HG02623 (cell line): Measurements from ENCODE around the gene AKNAD1.
"Not testable (repeated sequence)": the region's sequence is repeated elsewhere in the genome, so short reads cannot be mapped to it uniquely, and the experiment has no call there.

Experiments used
- ATAC-seq: cut with Tn5 transposase; IDR thresholded peaks from one replicate; pipeline ENCODE4 v1.9.1; 2021; ENCODE audit warnings: moderate library complexity; ENCODE audit not compliant: unreplicated experiment

The AKNAD1 gene

DNA sequence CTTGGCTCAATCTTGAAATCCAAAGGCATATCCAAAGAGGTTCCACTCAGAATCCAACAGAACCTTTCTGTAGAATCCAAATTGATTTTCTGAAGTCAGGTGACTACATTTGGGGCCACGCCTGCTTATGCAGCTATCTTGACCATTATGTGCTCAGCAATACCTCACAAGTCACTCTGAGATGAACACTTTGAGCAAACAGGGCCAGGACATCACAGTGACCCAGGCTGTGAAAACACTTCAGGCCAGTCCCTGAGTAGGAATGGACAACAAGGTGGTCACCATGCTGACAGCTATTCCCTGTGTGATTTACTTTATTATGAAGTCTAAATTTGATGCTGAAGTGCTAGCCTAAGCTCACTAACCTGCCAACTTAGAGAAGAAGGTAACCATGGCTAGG is at the start of gene AKNAD1:
AKNAD1 (minus strand) TSS at position 101 of the 400 bp plus-strand sequence. CDS start 4,430 bp downstream, outside the sequence.
- no peak for ATAC-seq

- no peak for ATAC-seq
Observed at GRCh38 chr1:108901106-108901505, 44.2 kb upstream of the AKNAD1 start.

- peak; percentile 52 for ATAC-seq
Observed at GRCh38 chr1:108897865-108898720, 41.2 kb upstream of the AKNAD1 start.

- ATAC-seq = no peak
Observed at GRCh38 chr1:108896146-108897145, 39.6 kb upstream of the AKNAD1 start.

DNA sequence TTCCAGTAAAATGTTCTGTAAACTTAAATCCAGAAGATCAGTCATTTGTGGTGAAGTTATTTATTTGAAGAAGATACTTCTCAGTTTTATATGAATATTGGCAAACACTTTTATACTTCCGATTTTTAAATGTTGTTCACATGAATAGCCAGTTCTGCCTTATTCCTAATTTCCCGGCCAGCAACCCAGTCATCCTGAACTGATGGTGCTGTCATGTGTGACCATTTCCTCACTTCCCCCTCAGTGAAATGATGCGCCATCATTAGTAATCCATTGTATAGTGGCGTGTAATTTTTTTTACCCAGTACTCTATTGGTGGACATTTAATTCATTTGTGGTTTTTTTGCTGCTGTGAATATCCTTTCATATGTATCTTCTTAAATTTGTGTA is 36.2 kb upstream of the AKNAD1 start:
- ATAC-seq = no peak

DNA sequence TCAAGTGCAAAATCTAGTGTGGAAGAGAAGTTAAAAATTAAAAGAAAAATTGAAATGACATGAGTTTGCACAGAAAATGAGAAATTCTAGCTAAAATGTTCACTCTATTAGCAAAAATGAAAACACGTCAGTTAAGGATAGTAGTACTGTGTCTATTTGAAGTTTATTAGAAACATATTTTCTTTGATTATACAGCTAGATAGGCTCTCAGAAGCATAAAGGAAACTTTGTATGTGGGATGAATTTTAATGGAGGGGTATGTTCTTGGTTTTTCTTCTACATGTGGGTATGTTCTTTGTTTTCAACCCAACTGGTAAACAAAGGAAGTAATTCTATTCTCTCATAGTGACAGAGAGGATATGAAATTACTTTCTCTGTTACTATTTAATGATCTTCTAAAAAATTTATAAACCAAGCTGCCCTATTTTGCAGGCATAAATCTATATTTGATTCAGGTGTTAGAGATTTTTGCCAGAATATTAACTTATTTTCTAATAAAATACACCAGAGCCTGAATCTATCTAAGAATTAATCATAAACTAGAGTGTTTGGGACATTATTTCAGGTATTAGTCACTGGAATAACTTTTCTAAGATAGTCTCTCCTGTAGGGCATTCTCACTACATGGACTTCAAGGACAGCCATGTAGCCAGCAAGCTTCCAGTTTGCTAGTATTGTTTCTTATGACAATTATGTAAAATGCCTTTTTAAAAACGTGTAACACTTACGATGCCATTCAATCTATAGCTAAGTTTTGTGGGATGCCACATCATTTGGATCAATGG is 35.7 kb upstream of the AKNAD1 start:
- no peak for ATAC-seq

DNA sequence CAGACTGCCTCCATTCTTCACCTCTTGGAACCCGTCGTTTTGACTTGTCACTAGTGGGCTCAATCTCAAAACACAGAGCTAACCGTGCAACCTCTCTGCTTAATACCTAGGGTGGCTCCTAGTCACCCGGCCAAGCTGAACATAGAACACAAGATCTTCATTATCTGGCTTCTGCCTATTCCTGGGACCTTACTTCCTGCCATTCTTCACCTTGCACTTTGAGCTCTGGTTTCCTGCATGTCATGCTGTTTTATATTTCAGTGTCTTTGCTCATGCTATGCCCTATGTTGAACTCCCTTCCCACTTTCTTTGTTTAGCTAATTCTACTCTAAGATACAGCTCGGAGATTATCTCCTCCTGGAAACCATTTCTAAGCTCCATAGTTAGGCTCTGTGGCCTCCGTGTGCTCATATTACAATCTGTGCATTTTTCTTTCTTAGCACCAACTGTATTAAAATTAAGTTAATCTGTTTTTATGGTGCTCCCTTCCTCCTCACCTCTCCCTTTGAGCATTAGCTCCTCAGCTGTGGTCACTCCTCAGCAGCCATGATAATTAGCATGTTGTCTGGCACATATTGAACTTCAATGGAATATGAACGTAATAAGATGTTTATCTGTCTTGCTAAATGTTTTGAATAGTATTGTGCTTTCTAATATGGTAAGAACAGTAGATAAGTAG is 33.0 kb upstream of the AKNAD1 start:
- ATAC-seq = no peak

DNA sequence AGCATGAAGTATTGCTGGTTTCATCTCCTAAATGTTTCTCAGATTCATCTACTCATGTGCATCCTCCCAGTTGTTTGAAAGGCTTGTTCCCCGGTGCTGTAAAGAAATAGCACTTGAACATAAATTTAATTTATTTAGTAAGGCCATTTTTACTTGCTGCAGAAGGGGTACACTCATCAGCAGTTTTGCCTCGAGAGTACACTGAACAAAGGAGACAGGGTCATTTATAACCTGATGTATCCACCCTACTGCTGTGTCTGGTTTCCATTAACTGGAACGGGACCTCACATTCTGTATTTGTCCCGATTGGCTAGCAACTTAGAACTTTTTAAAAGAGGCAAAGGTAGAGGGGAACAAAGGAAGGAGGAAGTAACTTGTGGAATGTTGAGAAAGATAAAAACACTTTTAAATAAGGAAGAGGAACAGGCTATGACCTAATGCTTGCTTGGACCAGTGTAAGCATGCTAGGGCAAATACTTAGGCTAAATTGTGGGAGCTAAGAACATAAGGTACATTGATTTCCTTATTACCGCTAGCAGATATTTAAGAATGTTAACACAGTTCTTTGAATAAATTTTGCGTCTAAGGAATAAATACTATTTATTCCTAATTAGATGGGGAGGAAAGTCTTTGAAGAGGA is 32.2 kb upstream of the AKNAD1 start:
- not testable (repeated sequence) for ATAC-seq

GRCh38 chr1:108886292-108886691 is 29.4 kb upstream of the AKNAD1 start:
- no peak for ATAC-seq

DNA sequence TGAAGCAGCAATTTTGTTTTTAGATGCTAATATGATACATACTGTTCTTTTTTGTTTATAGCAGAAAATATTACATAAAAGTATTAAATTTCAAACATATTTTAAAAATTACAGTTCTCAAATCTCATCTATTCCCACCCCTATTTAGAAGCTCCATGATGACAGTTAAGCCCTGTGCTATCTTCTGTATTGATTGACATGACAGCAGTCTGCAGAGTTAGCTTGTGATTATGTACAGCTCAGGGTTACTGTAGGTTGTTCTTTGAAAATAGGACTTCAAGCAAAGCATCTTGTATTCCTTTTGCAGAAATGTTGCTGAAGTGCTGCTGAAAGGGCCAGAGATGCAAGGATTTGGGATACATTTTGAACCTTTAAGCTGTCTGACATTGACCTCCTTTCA is 28.1 kb upstream of the AKNAD1 start:
- ATAC-seq = no peak

GRCh38 chr1:108882837-108883236 is 25.9 kb upstream of the AKNAD1 start:
- ATAC-seq = no peak

DNA sequence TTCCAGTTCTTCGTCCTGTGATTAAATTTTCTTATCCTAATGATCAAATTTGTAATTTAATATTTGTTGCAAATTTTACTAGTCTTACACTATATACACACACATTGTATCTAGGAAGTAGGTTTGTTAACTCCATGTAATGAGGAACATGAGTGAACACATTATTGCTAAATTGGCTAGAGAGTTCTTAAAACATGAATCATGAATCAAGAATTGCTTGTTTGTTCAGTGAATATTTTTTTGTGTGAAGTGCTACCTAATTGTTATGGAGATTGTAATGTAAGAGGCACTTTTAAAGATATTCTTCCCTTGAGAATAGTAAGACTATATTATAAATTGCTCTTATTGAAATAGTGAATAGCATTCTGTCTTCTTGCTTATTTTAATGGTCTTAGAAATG is 24.5 kb upstream of the AKNAD1 start:
- ATAC-seq = no peak

- ATAC-seq = no peak
Observed at GRCh38 chr1:108880850-108881249, 24.0 kb upstream of the AKNAD1 start.

DNA sequence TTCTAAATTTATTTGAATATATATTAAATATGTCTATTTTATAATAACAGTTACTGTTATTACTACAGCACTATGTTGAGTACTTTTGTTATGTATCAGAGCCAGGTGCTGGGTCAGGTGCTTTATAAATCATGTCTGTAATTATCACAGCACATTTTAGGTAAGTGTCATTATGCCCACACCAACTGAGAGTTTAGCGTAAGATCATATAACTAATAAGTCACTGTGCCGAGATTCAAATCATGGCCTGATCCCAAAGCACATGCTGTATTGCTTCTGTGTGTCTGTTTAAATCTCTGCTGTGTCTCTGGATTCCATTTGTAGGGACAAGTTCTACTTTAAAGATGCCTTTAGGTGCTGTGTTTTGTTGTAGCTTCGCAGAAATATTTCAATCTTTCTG is 21.8 kb upstream of the AKNAD1 start:
- no peak for ATAC-seq

- ATAC-seq = no peak
Observed at GRCh38 chr1:108878160-108878469, 21.2 kb upstream of the AKNAD1 start.

DNA sequence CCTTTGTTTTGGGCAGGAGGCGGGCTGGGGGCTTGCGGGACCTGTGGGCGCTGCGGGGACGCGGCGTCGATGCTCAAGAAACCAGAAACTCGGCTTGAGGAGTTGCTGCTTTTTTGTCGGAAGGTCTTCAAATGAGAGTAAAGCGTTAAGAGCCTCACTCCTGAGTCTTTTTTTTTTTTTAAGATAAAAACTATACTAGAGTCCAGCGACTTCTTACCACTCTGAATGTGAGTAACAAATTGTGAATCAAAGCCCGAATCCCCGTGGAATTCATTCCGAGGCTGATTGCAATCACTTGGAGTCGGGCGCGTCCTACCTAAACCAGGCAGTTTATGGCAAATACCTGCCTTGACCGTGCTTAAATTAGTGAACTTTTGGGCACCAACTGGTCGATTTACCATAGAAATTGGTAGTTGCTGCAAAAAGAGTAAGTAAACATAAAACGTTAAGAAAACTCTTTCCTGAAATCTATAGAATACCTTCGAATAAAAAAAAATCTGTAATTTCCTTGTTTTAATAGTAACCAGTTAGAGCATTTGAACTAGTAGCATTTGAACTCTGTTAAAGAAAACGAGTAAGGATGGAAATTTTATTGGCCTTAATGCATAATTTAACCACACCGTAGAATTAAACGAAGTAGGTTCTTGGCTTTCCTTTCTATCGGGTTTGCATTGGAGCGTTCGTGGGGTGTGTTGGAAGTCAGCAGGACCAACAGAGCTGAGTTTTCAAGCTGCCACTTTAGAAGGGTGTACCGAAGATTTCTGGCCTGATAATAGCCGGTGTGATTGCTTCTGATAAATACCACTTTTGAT is 20.7 kb upstream of the AKNAD1 start:
- no peak for ATAC-seq

DNA sequence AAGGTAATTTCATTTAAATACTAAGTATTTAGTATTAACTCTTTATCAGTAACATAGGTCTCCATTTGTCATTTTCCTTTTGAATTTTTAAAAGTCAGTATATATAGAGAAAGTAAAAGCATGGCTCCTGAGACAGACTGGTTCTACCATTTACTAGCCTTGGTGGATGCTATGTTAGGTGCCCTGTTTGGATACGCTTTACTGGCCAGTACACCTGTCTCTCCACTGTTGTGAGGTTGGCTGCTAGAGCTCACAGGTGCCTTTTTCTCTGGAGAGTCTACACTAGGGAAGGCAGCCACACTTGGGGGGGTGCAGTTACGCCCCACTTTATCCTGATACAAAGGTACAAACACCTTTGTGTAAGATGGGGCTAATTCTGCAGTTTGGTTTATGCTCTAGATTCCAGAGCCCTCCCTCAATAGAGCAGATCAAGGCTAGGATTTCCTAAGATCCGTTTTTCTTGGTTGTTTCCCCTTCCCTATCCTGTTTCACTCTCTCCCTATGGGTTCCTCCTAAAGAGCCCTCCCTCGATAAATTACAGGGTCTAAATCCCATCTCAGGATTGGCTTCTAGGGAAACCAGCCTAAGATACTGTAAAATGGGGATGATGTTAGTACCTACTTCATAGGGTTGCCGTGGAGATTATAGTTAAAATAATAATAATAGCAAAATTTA is 14.3 kb upstream of the AKNAD1 start:
- ATAC-seq = no peak

DNA sequence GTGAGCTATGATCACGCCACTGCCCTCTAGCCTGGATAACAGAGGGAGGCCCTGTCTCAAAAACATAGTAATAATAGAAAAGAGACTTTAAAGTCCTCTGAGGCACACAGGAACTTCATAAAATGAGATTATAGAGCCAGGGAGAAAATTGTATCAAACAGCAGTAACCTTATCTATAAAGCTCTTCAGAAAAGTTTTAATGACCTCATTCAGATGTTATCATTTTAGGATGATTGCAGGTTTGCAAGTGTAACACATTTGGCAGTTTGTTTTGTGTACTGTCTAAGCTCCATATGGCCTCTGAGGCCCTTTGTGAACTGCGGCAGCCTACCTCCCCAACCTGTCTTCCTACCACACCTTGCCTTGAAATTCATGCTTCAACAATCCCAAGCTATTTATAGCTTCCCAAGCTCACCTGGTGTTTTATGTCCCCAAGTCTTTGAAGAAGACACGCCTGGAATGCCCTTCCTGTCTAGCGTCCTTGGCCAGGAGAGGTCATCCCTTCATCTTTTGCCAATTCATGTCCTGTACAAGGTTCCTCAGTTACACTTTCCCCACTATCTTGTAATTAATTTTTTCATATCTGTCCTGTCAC is 8.5 kb upstream of the AKNAD1 start:
- ATAC-seq = no peak
